Activated CD8-positive, alpha-beta T cell treated with anti-CD3 and anti-CD28 coated beads for 36 hours (primary cell): ENCODE measurements around the gene TAF1D. TPM values are rescaled to one million over a fixed set of nuclear protein-coding genes. Genes with fewer than 3 reads are reported as not detected.

Experiments
- ATAC-seq: fragments of 200-7000 bp; cut with Tn5 transposase; one replicate; pipeline ENCODE4 v1.10.0; 2021; ENCODE audit warnings: mild to moderate bottlenecking, moderate library complexity
- CTCF ChIA-PET: fragments of 350-600 bp; sonication (Branson Sonifier 250); formaldehyde crosslinking; loops from one replicate; lab custom pipeline; 2021; ENCODE audit warnings: antibody characterized with exemption; lab: Charles Lee
- POLR2A ChIA-PET: fragments of 350-600 bp; sonication (Branson Sonifier 250); formaldehyde crosslinking; loops from one replicate; lab custom pipeline; 2021; ENCODE audit warnings: antibody characterized with exemption; lab: Charles Lee
- DNase-seq: peaks from one replicate; pipeline ENCODE4 v3.0.0-alpha.2; 2020
- H3K27ac Mint-ChIP-seq: one replicate; pipeline ENCODE4 v1.8.0; 2021; ENCODE audit warnings: mild to moderate bottlenecking, mixed read lengths
- H3K27me3 Mint-ChIP-seq: one replicate; pipeline ENCODE4 v1.8.0; 2021; ENCODE audit warnings: mixed read lengths
- H3K36me3 Mint-ChIP-seq: one replicate; pipeline ENCODE4 v1.8.0; 2021; ENCODE audit warnings: low read depth, mixed read lengths
- H3K4me1 Mint-ChIP-seq: one replicate; pipeline ENCODE4 v1.8.0; 2021; ENCODE audit warnings: low read depth, mixed read lengths
- H3K4me3 Mint-ChIP-seq: one replicate; pipeline ENCODE4 v1.8.0; 2021; ENCODE audit warnings: mild to moderate bottlenecking, moderate library complexity, mixed read lengths
- H3K9me3 Mint-ChIP-seq: one replicate; pipeline ENCODE4 v1.8.0; 2021; ENCODE audit warnings: mixed read lengths
- intact Hi-C: fragments of 100-400 bp; cut with micrococcal nuclease; formaldehyde crosslinking; loops from one replicate; pipeline ENCODE4 v1.10.0; 2022
- total RNA-seq, 2 experiments: library from RNA; stranded (reverse); gene quantifications; one replicate each; pipeline ENCODE4 v1.2.3, GENCODE V29; 2021
- TF ChIP-seq, protein P1 (sequence below): fragments of 200-600 bp; IDR thresholded peaks from one replicate; pipeline ENCODE4 v1.8.0; 2022; ENCODE audit warnings: antibody characterized with exemption, mild to moderate bottlenecking

The TAF1D gene
- total RNA-seq, 2 experiments from 2014 or later: 334 to 344 TPM

DNA sequence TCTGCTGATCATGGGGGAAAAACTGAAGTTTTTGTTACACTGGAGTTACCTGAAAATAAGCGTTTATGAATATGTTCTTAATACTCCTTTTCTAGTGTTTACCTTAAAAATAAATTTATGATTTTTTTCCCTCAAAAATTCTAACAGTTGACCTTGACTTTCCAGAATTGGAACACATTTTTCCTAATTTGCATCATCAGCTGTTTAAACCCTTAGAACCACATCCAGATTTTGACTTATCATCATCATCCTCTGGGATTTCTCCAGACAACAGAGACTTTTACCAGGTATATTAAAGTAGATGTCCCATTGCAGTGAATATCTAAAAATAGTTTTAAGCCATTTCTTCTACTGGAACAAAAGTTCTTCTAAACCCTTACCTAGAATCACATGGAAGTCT is 17.2 kb downstream of the TAF1D start:
- Mint-ChIP-seq H3K4me1 (peaks cover 4% of the 10 kb centered on the region), H3K9me3 (no peaks in the 10 kb centered on the region)
- CTCF ChIA-PET: no interaction called here

GRCh38 chr11:93720522-93720921 is 20.8 kb downstream of the TAF1D start:
- no peaks in the 10 kb centered on the region for H3K27me3 Mint-ChIP-seq
- no peak overlapping the region for H3K27ac Mint-ChIP-seq
- ChIA-PET CTCF (interaction anchor here (2.0 kb wide), 1 partner anchor 9 kb away, joined by 6 read pairs; no protein-coding TSS in a partner anchor), POLR2A (no interaction called here)
- DNase-seq (no peak), ATAC-seq (no peak)
- TF ChIP-seq, protein P1, sequence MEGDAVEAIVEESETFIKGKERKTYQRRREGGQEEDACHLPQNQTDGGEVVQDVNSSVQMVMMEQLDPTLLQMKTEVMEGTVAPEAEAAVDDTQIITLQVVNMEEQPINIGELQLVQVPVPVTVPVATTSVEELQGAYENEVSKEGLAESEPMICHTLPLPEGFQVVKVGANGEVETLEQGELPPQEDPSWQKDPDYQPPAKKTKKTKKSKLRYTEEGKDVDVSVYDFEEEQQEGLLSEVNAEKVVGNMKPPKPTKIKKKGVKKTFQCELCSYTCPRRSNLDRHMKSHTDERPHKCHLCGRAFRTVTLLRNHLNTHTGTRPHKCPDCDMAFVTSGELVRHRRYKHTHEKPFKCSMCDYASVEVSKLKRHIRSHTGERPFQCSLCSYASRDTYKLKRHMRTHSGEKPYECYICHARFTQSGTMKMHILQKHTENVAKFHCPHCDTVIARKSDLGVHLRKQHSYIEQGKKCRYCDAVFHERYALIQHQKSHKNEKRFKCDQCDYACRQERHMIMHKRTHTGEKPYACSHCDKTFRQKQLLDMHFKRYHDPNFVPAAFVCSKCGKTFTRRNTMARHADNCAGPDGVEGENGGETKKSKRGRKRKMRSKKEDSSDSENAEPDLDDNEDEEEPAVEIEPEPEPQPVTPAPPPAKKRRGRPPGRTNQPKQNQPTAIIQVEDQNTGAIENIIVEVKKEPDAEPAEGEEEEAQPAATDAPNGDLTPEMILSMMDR: no peak
- H3K9me3 Mint-ChIP-seq: no peaks in the 10 kb centered on the region
- H3K36me3 Mint-ChIP-seq: peaks cover 52% of the 10 kb centered on the region
- no peak overlapping the region for H3K4me3 Mint-ChIP-seq
- intact Hi-C loops: no loop called here
- peaks cover 16% of the 10 kb centered on the region for H3K4me1 Mint-ChIP-seq

More for the DNA sequence above, 17.2 kb downstream of the TAF1D start:
- TF ChIP-seq, protein P1: no peak
- intact Hi-C loops: no loop called here
- Mint-ChIP-seq H3K27ac (no peak overlapping the region), H3K27me3 (no peaks in the 10 kb centered on the region), H3K4me3 (no peak overlapping the region), H3K36me3 (peaks cover 48% of the 10 kb centered on the region)
- no peak for ATAC-seq
- DNase-seq: no peak
- POLR2A ChIA-PET: interaction anchor here (1.2 to 10.4 kb wide), 2 partner anchors 11 to 16 kb away, joined by 4 to 125 read pairs; partner anchors contain the start of genes C11orf54 and TAF1D

GRCh38 chr11:93719310-93719709 is 22.0 kb downstream of the TAF1D start:
- H3K4me1 Mint-ChIP-seq: peaks cover 16% of the 10 kb centered on the region
- H3K9me3 Mint-ChIP-seq: no peaks in the 10 kb centered on the region
- no peak overlapping the region for H3K4me3 Mint-ChIP-seq
- ATAC-seq: no peak
- peaks cover 56% of the 10 kb centered on the region for H3K36me3 Mint-ChIP-seq
- intact Hi-C loops: no loop called here
- ChIA-PET CTCF (interaction anchor here (2.0 kb wide), 1 partner anchor 10 kb away, joined by 6 read pairs; no protein-coding TSS in a partner anchor), POLR2A (interaction anchor here (1.0 to 9.3 kb wide), 3 partner anchors 12 to 39 kb away, joined by 4 to 51 read pairs (median 4); no protein-coding TSS in a partner anchor)
- H3K27ac Mint-ChIP-seq: no peak overlapping the region
- no peaks in the 10 kb centered on the region for H3K27me3 Mint-ChIP-seq
- DNase-seq: no peak
- TF ChIP-seq, protein P1: no peak

GRCh38 chr11:93718057-93718563 is 23.2 kb downstream of the TAF1D start:
- peaks cover 60% of the 10 kb centered on the region for H3K36me3 Mint-ChIP-seq
- ATAC-seq (no peak), DNase-seq (no peak)
- H3K4me1 Mint-ChIP-seq: peaks cover 16% of the 10 kb centered on the region
- TF ChIP-seq, protein P1: no peak
- POLR2A ChIA-PET: interaction anchor here (0.8 to 9.3 kb wide), 3 partner anchors 9 to 22 kb away, joined by 4 to 51 read pairs (median 6); no protein-coding TSS in a partner anchor
- H3K27me3 Mint-ChIP-seq: no peaks in the 10 kb centered on the region
- H3K27ac Mint-ChIP-seq: peak overlapping the region; percentile 41
- no peak overlapping the region for H3K4me3 Mint-ChIP-seq
- H3K9me3 Mint-ChIP-seq: no peaks in the 10 kb centered on the region
- CTCF ChIA-PET: interaction anchor here (0.7 kb wide), 1 partner anchor 10 kb away, joined by 3 read pairs; no protein-coding TSS in a partner anchor
- intact Hi-C loops: no loop called here

GRCh38 chr11:93717501-93717900 is 23.8 kb downstream of the TAF1D start:
- Mint-ChIP-seq H3K27ac (peak overlapping the region; percentile 41), H3K9me3 (no peaks in the 10 kb centered on the region), H3K4me3 (no peak overlapping the region), H3K36me3 (peaks cover 64% of the 10 kb centered on the region), H3K4me1 (peaks cover 16% of the 10 kb centered on the region), H3K27me3 (no peaks in the 10 kb centered on the region)
- CTCF ChIA-PET: interaction anchor here (0.7 kb wide), 1 partner anchor 10 kb away, joined by 3 read pairs; no protein-coding TSS in a partner anchor
- POLR2A ChIA-PET: interaction anchor here (1.4 to 9.3 kb wide), 3 partner anchors 8 to 23 kb away, joined by 4 to 51 read pairs (median 6); no protein-coding TSS in a partner anchor
- DNase-seq (no peak), ATAC-seq (no peak)
- intact Hi-C loops: no loop called here
- TF ChIP-seq, protein P1: no peak
